NB4 (cell line): Measurements from ENCODE around the gene CDC14A.

Source experiments
- DNase-seq: peaks from one replicate; pipeline ENCODE4 v3.0.0; 2010; ENCODE audit warnings: low read depth
- H3K4me3 ChIP-seq: one replicate; pipeline ENCODE4 v1.5.1; 2011; ENCODE audit warnings: mild to moderate bottlenecking, low read depth, low read length, moderate library complexity
- CTCF ChIP-seq: IDR thresholded peaks from one replicate; pipeline ENCODE4 v1.5.1; 2012; ENCODE audit warnings: low read depth, low read length
- MAX ChIP-seq: IDR thresholded peaks from 2 replicates; pipeline ENCODE4 v1.6.1; 2011; ENCODE audit warnings: low read depth, low read length
- MYC ChIP-seq: IDR thresholded peaks from 2 replicates; pipeline ENCODE4 v1.6.1; 2011; ENCODE audit warnings: low read depth, low read length
- POLR2A ChIP-seq: IDR thresholded peaks from 2 replicates; pipeline ENCODE4 v1.6.1; 2011; ENCODE audit warnings: mild to moderate bottlenecking; ENCODE audit not compliant: insufficient read length; ENCODE audit errors: extremely low read depth

Gene CDC14A

DNA sequence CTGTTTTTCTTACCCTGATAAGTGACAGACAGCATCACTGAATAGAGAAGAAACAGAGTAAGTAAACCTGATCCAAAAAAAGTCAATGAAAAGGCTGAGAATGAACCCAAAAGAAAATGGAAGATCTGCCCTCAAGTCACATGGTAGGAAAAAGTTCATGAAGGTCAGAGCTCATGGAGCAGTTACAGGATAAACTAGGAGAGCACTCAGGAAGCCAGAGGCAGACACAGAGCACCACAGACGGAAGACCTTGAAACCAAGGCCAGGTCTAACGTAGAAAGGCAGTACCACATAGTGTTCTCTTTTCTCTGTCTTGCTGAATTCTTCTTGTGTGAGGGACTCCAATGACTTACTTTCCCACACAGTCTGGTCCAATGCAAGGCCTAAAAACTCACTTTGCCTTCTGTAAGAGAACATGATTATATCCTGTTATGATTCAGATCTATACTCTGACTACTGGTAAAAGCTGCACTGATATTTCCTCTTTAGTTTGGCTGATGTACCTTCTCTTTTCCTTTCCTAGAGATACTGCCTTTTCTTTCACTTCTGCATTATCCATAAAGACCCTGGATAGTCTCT is 45.5 kb upstream of the CDC14A start:
- no peak overlapping the region for H3K4me3 ChIP-seq
- DNase-seq = no peak
- TF ChIP-seq MAX = no peak
- no peak for TF ChIP-seq POLR2A
- no peak for TF ChIP-seq MYC
- no peak for TF ChIP-seq CTCF

DNA sequence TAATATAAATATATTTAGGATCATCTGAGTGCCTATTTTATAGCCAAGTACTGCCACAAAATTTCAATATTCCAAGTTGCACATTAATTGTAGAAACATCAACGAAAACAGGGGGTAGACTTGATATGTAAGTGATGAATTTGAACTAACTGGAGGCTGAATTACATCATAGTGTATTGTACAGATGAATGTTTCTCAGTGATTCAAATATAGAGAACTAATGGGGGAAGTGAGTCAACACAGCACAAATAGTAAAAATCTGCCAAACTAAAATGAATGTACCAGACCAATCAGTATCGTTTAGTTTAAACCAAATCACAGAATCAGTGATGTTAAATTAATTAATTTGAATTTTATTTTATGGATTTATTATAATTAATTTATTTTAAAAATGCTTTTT is 43.5 kb upstream of the CDC14A start:
- TF ChIP-seq MAX (no peak), CTCF (no peak), MYC (no peak), POLR2A (no peak)
- DNase-seq = no peak

DNA sequence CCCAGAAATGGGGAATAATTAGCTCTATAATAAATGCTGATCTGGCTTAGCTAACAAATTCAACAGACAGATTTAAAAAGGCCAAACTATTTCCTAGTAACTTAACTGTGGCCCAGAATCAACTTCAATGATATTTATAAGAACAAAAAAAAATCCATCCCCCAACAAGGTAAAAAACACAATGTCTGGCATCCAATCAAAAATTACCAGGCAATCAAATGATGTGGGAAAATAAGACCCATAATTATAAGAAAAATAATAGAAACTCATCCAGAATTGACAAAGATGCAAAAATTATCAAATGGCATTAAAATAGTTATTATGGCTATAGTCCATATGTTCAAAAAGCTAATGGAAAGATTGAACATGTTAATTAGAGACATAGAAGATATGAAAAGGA is 42.4 kb upstream of the CDC14A start:
- TF ChIP-seq MYC (no peak), POLR2A (no peak), CTCF (no peak), MAX (no peak)
- no peak overlapping the region for H3K4me3 ChIP-seq

More for the DNA sequence above, 43.5 kb upstream of the CDC14A start:
- no peak overlapping the region for H3K4me3 ChIP-seq

GRCh38 chr1:100313382-100313781 is 38.9 kb upstream of the CDC14A start:
- no peak for DNase-seq
- no peak for TF ChIP-seq MYC
- no peak for TF ChIP-seq POLR2A
- TF ChIP-seq CTCF = no peak
- TF ChIP-seq MAX = no peak
- no peak overlapping the region for H3K4me3 ChIP-seq

More for the DNA sequence above, 42.4 kb upstream of the CDC14A start:
- no peak for DNase-seq

GRCh38 chr1:100316622-100317021 is 35.7 kb upstream of the CDC14A start:
- no peak overlapping the region for H3K4me3 ChIP-seq
- TF ChIP-seq MYC (no peak), POLR2A (no peak), MAX (no peak), CTCF (no peak)
- DNase-seq = no peak
